H9 (cell line): Measurements from ENCODE around the gene SMAD6. TPM values are rescaled to one million over a fixed set of nuclear protein-coding genes. Genes with fewer than 3 reads are reported as not detected.

ENCODE experiments used
- DNase-seq: peaks from one replicate; pipeline ENCODE4 v3.0.0-alpha.2; 2017
- H2AFZ ChIP-seq: one replicate; pipeline ENCODE4 v1.6.1; 2013; ENCODE audit warnings: mild to moderate bottlenecking, low read length, control low read depth, moderate library complexity
- H2AK5ac ChIP-seq: 2 replicates; pipeline ENCODE4 v1.6.1; 2013; ENCODE audit warnings: low read length, control low read depth, mixed read lengths; ENCODE audit not compliant: insufficient read length
- H2BK120ac ChIP-seq: one replicate; pipeline ENCODE4 v1.6.1; 2013; ENCODE audit warnings: low read depth, mild to moderate bottlenecking, low read length, control low read depth, inconsistent platforms; ENCODE audit not compliant: poor library complexity, severe bottlenecking
- H2BK12ac ChIP-seq: 2 replicates; pipeline ENCODE4 v1.6.1; 2013; ENCODE audit warnings: low read length, control low read depth, mixed read lengths, low read depth; ENCODE audit not compliant: insufficient read length
- H2BK15ac ChIP-seq: 2 replicates; pipeline ENCODE4 v1.6.1; 2013; ENCODE audit warnings: low read depth, low read length, control low read depth
- H2BK20ac ChIP-seq: one replicate; pipeline ENCODE4 v1.6.1; 2013; ENCODE audit warnings: low read depth, mild to moderate bottlenecking, low read length, control low read depth, inconsistent platforms; ENCODE audit not compliant: poor library complexity, severe bottlenecking
- H2BK5ac ChIP-seq: 2 replicates; pipeline ENCODE4 v1.6.1; 2013; ENCODE audit warnings: low read length, control low read depth, mixed read lengths; ENCODE audit not compliant: insufficient read length
- H3K14ac ChIP-seq: 2 replicates; pipeline ENCODE4 v1.6.1; 2013; ENCODE audit warnings: low read length, control low read depth; ENCODE audit not compliant: insufficient read depth
- H3K18ac ChIP-seq: 2 replicates; pipeline ENCODE4 v1.6.1; 2013; ENCODE audit warnings: low read depth, mild to moderate bottlenecking, mixed read lengths, low read length, control low read depth; ENCODE audit not compliant: insufficient read length
- H3K23ac ChIP-seq: 2 replicates; pipeline ENCODE4 v1.6.1; 2013; ENCODE audit warnings: low read length, control low read depth, mixed read lengths, low read depth; ENCODE audit not compliant: insufficient read length
- H3K23me2 ChIP-seq: 2 replicates; pipeline ENCODE4 v1.6.1; 2013; ENCODE audit warnings: low read depth, mild to moderate bottlenecking, mixed read lengths, low read length, control low read depth; ENCODE audit not compliant: insufficient read length, poor library complexity, severe bottlenecking
- H3K27ac ChIP-seq: 2 replicates; pipeline ENCODE4 v1.5.1; 2013; ENCODE audit warnings: low read length, control low read depth, mixed read lengths, low read depth; ENCODE audit not compliant: insufficient read length
- H3K27me3 ChIP-seq: 2 replicates; pipeline ENCODE4 v1.6.1; 2013; ENCODE audit warnings: low read length, control low read depth, inconsistent platforms; ENCODE audit not compliant: insufficient read depth
- H3K4ac ChIP-seq: 2 replicates; pipeline ENCODE4 v1.6.1; 2013; ENCODE audit warnings: low read depth, mild to moderate bottlenecking, control low read depth, inconsistent platforms, low read length, moderate library complexity
- H3K4me1 ChIP-seq: 2 replicates; pipeline ENCODE4 v1.6.1; 2013; ENCODE audit warnings: low read length, control low read depth, inconsistent platforms; ENCODE audit not compliant: insufficient read depth
- H3K4me2 ChIP-seq: 2 replicates; pipeline ENCODE4 v1.6.1; 2013; ENCODE audit warnings: low read length, control low read depth, mixed read lengths; ENCODE audit not compliant: insufficient read length, insufficient read depth
- H3K56ac ChIP-seq: 2 replicates; pipeline ENCODE4 v1.6.1; 2013; ENCODE audit warnings: low read depth, mild to moderate bottlenecking, mixed read lengths, low read length, control low read depth; ENCODE audit not compliant: insufficient read length
- H3K79me1 ChIP-seq: 2 replicates; pipeline ENCODE4 v1.6.1; 2013; ENCODE audit warnings: low read depth, mild to moderate bottlenecking, moderate library complexity, low read length, control low read depth, inconsistent platforms; ENCODE audit not compliant: insufficient read depth, poor library complexity, severe bottlenecking
- H3K79me2 ChIP-seq: 2 replicates; pipeline ENCODE4 v1.6.1; 2013; ENCODE audit warnings: low read length, control low read depth, inconsistent platforms; ENCODE audit not compliant: insufficient read depth
- H3K9ac ChIP-seq: 2 replicates; pipeline ENCODE4 v1.6.1; 2013; ENCODE audit warnings: low read length, control low read depth, mixed read lengths; ENCODE audit not compliant: insufficient read length; ENCODE audit errors: extremely low read depth
- H3K9me3 ChIP-seq: one replicate; pipeline ENCODE4 v1.6.1; 2013; ENCODE audit warnings: low read depth, low read length, inconsistent platforms; ENCODE audit not compliant: control insufficient read depth
- H3T11ph ChIP-seq: one replicate; pipeline ENCODE4 v1.6.1; 2013; ENCODE audit warnings: mild to moderate bottlenecking, low read length, control low read depth, inconsistent platforms
- H4K20me1 ChIP-seq: one replicate; pipeline ENCODE4 v1.6.1; 2013; ENCODE audit not compliant: control insufficient read depth, insufficient read length, insufficient read depth
- H4K5ac ChIP-seq: 2 replicates; pipeline ENCODE4 v1.6.1; 2013; ENCODE audit warnings: low read depth, mild to moderate bottlenecking, mixed read lengths, low read length, control low read depth; ENCODE audit not compliant: insufficient read length
- H4K8ac ChIP-seq: replicated peaks from 2 replicates; pipeline ENCODE4 v1.6.1; 2013; ENCODE audit warnings: low read length, control low read depth, mixed read lengths, low read depth; ENCODE audit not compliant: insufficient read length
- H4K91ac ChIP-seq: 2 replicates; pipeline ENCODE4 v1.6.1; 2013; ENCODE audit warnings: low read depth, mild to moderate bottlenecking, moderate library complexity, mixed read lengths, low read length, control low read depth; ENCODE audit not compliant: insufficient read length
- H3K27ac Mint-ChIP-seq, 3 experiments: 2 replicates in 2 of 3; 3 replicates in 1 of 3; pipeline ENCODE4 v1.8.0; 2020 to 2021; ENCODE audit warnings: mixed read lengths in 3 of 3, mild to moderate bottlenecking in 1 of 3, moderate library complexity in 1 of 3
- H3K27me3 Mint-ChIP-seq: 2 replicates; pipeline ENCODE4 v1.8.0; 2021; ENCODE audit warnings: low read depth, mild to moderate bottlenecking, moderate library complexity, mixed read lengths
- H3K36me3 Mint-ChIP-seq, 3 experiments: 2 replicates in 2 of 3; 3 replicates in 1 of 3; pipeline ENCODE4 v1.8.0; 2020 to 2021; ENCODE audit warnings: low read depth in 3 of 3, mixed read lengths in 3 of 3; ENCODE audit not compliant: insufficient read depth in 1 of 3
- H3K4me1 Mint-ChIP-seq, 2 experiments: 2 replicates each; pipeline ENCODE4 v1.8.0; 2020; ENCODE audit warnings: mixed read lengths in 2 of 2
- H3K4me3 Mint-ChIP-seq, 2 experiments: 2 replicates in 1 of 2; 3 replicates in 1 of 2; pipeline ENCODE4 v1.8.0; 2020 to 2021; ENCODE audit warnings: mild to moderate bottlenecking in 2 of 2, mixed read lengths in 2 of 2, moderate library complexity in 1 of 2
- H3K9me3 Mint-ChIP-seq, 2 experiments: 2 replicates in 1 of 2; 3 replicates in 1 of 2; pipeline ENCODE4 v1.8.0; 2020; ENCODE audit warnings: mild to moderate bottlenecking in 2 of 2, mixed read lengths in 2 of 2, moderate library complexity in 1 of 2
- WGBS: extraction: QIAGEN DNeasy Blood & Tissue Kit; methylation state at CpG from one replicate; pipeline ENCODE4 v1.1.7; 2013; ENCODE audit warnings: missing lambda C conversion rate, low lambda C conversion rate, mixed read lengths; ENCODE audit not compliant: insufficient read length; ENCODE audit errors: extremely low coverage; 5-methylcytosine and 5-hydroxymethylcytosine counted together
- total RNA-seq: library from RNA; stranded (reverse); gene quantifications from 2 replicates; pipeline ENCODE4 v1.2.1, GENCODE V29; 2021
- TF ChIP-seq, protein P1 (sequence below): fragments of 200-600 bp; sonication (generic); conservative IDR thresholded peaks from 3 replicates; pipeline ENCODE4 v1.8.0; 2021; ENCODE audit warnings: antibody characterized with exemption, mild to moderate bottlenecking

The SMAD6 gene
- total RNA-seq, 1 experiment from 2014 or later = 6.0 TPM

GRCh38 chr15:66755298-66756068, 53.4 kb downstream of the SMAD6 start:
- no CpG with 5 or more reads among the region's 7 CpGs for WGBS
- Histone ChIP-seq H2AK5ac (no peak overlapping the region), H3K79me2 (no peaks in the 10 kb centered on the region), H3T11ph (no peak overlapping the region), H4K91ac (no peak overlapping the region), H2BK15ac (no peak overlapping the region), H3K9me3 (no peaks in the 10 kb centered on the region), H3K4me1 (0 out of 2 replicates have a peak, but pooled peaks cover 4% of the 10 kb centered on the region), H3K27ac (no peak overlapping the region), H3K9ac (no peak overlapping the region), H3K79me1 (no peaks in the 10 kb centered on the region), H3K18ac (no peak overlapping the region), H4K5ac (no peak overlapping the region), H3K4me2 (no peak overlapping the region), H3K27me3 (no peaks in the 10 kb centered on the region), H3K4ac (no peak overlapping the region), H2BK12ac (no peak overlapping the region), H3K14ac (peak overlapping the region; percentile 12; the same call in 1 of the 2 replicates), H3K56ac (no peak overlapping the region), H2BK5ac (no peak overlapping the region), H2BK20ac (no peak overlapping the region), H4K20me1 (no peaks in the 10 kb centered on the region), H2AFZ (no peak overlapping the region), H2BK120ac (no peak overlapping the region), H4K8ac (no peak overlapping the region), H3K23me2 (no peaks in the 10 kb centered on the region), H3K23ac (no peak overlapping the region)
- DNase-seq = no peak
- no peaks in the 10 kb centered on the region for H3K27me3 Mint-ChIP-seq
- H3K36me3 Mint-ChIP-seq = peaks cover 6 to 11% (median 7%) of the 10 kb centered on the region in 3 experiments
- H3K4me1 Mint-ChIP-seq = peaks cover 20 to 29% of the 10 kb centered on the region in 2 experiments
- H3K4me3 Mint-ChIP-seq = no peak overlapping the region
- peaks cover 6 to 10% of the 10 kb centered on the region in 2 experiments; a peak in 4 of 5 replicates for H3K9me3 Mint-ChIP-seq
- no peak overlapping the region; a peak in 1 of 7 replicates for H3K27ac Mint-ChIP-seq
- TF ChIP-seq, protein P1, sequence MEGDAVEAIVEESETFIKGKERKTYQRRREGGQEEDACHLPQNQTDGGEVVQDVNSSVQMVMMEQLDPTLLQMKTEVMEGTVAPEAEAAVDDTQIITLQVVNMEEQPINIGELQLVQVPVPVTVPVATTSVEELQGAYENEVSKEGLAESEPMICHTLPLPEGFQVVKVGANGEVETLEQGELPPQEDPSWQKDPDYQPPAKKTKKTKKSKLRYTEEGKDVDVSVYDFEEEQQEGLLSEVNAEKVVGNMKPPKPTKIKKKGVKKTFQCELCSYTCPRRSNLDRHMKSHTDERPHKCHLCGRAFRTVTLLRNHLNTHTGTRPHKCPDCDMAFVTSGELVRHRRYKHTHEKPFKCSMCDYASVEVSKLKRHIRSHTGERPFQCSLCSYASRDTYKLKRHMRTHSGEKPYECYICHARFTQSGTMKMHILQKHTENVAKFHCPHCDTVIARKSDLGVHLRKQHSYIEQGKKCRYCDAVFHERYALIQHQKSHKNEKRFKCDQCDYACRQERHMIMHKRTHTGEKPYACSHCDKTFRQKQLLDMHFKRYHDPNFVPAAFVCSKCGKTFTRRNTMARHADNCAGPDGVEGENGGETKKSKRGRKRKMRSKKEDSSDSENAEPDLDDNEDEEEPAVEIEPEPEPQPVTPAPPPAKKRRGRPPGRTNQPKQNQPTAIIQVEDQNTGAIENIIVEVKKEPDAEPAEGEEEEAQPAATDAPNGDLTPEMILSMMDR = no peak
